Measurements from ENCODE around the gene C2orf15.

GRCh38 chr2:99140860-99141109, 722 bp upstream of the C2orf15 start:
- peak in 2 of 4 donors; percentile 70 to 93 for TF ChIP-seq POLR2A (IDR thresholded peaks at IDR 0.05)
- no peak for TF ChIP-seq CTCF (IDR thresholded peaks at IDR 0.05)
